ENCODE measurements around the gene SULT1A4. TPM values are rescaled to one million over a fixed set of nuclear protein-coding genes. Genes with fewer than 3 reads are reported as not detected.
"Not testable (repeated sequence)": the region's sequence is repeated elsewhere in the genome, so short reads cannot be mapped to it uniquely, and the experiment has no call there.

The SULT1A4 gene
- total RNA-seq: 1 to 10 TPM in 2 of 3 donors, under 1 TPM in 1; 0.57 to 1.6 (median 1.3) TPM

DNA sequence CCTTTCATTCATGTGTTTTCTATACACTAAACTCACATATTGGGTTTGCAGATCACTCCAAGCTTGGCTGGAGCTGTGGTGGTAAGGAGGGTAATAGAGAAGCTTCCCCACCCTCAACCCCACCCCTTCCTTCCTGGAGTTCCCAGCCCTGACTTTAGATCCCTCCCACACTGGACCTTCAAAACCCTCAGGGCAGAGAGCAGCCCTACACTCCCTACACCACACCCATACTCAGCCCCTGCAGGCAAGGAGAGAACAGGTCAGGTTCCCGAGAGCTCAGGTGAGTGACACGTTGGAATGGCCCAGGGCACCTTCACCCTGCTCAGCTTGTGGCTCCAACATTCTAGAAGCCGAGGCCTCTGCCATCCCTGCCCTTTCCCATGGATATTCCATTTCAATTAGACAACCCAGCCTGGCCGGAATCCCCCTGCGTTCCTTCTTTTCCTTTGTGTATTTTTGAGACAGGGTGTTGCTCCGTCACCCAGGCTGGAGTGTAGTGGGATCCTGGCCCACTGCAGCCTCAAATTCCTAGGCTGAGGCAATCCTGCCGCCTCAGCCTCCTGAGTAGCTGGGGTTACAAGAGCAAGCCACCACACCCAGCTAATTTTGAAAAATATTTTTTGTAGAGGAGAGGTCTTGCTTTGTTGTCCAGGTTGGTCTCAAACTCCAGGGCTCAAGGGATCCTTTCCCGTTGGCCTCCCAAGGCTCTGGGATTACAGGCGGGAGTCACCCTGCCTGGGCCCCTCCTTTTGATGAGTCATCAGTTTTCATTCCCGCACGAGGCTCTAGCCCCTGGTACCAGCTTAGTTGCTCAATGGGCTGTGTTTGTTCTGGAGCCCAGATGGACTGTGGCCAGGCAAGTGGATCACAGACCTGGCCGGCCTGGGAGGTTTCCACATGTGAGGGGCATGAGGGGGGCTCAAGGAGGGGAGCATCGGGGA lies at the start of gene SULT1A4:
TSS of gene SULT1A4 (plus strand) at position 208 of the 941 bp plus-strand sequence. CDS start 1,473 bp downstream, outside the sequence.
- H3K9me3 Mint-ChIP-seq; H3K4me1 Mint-ChIP-seq (ENCODE audit: low read depth); ATAC-seq; H3K36me3 Mint-ChIP-seq (ENCODE audit: insufficient read depth); DNase-seq; H3K4me3 Mint-ChIP-seq; H3K27me3 Mint-ChIP-seq (ENCODE audit: low read depth): not testable (repeated sequence)

DNA sequence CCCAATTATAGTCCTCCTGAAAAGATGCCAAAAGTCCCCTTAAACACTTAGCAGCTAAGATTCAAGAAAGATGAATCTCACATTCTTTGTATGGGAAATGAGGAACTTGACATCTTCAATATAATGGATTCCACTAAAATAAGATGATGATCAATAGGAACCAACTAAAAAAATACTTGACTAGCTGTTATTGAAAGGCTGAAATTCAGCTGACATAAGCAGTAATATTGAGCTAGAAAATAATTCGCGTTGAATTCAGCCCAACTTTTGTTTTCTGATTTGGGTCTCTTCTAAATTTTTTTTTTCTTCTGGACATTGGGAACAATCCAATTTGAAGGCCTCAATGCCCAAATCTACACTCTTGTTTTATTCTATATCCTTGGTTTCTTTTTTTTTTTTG lies 36.1 kb upstream of the SULT1A4 start:
- not testable (repeated sequence) for ATAC-seq; H3K36me3 Mint-ChIP-seq (ENCODE audit: insufficient read depth); H3K9me3 Mint-ChIP-seq; H3K4me3 Mint-ChIP-seq; H3K4me1 Mint-ChIP-seq (ENCODE audit: low read depth); DNase-seq; H3K27me3 Mint-ChIP-seq (ENCODE audit: low read depth)

DNA sequence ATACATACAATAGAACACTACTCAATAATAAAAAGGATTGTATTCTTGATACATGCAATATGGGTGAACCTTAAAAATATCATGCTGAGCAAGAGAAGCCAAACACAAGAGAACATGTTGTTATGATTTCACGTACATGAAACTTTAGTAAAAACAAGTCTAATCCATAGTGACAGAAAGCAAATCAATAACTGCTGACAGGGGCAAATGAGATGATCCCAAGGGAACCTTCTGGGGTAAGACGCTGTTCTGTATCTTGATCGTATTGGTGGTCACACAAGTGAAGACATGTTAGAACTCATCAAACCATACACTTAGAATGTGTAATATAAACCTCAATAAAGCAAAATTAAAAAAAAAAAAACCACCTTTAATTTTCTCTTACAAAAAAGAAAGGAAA lies 34.3 kb upstream of the SULT1A4 start:
- not testable (repeated sequence) for H3K4me3 Mint-ChIP-seq; H3K9me3 Mint-ChIP-seq; H3K36me3 Mint-ChIP-seq (ENCODE audit: insufficient read depth); H3K4me1 Mint-ChIP-seq (ENCODE audit: low read depth); DNase-seq; H3K27me3 Mint-ChIP-seq (ENCODE audit: low read depth); ATAC-seq

DNA sequence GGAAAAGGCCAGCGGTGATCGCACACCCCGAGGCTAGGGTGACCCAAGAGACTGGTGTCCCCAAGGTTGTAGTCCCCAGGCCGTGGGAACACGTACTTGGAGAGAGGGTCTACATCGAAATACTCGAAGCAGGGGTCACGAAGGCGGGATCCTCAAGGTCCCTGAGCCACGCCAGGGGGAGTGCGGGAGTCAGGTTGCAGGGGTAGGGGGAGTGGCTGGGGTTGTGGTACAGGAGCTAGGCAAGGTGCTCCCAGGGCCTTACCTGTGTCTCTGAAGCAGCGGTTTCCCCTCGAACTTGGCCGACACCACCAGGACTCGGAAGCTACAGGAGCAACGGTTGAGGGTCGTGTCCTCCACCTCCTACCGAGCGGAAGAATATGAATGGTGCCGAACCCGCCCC lies 6.0 kb upstream of the SULT1A4 start:
- not testable (repeated sequence) for H3K9me3 Mint-ChIP-seq; H3K4me3 Mint-ChIP-seq; H3K4me1 Mint-ChIP-seq (ENCODE audit: low read depth); H3K36me3 Mint-ChIP-seq (ENCODE audit: insufficient read depth); H3K27me3 Mint-ChIP-seq (ENCODE audit: low read depth); DNase-seq
- ATAC-seq: peak; percentile 17 to 26

DNA sequence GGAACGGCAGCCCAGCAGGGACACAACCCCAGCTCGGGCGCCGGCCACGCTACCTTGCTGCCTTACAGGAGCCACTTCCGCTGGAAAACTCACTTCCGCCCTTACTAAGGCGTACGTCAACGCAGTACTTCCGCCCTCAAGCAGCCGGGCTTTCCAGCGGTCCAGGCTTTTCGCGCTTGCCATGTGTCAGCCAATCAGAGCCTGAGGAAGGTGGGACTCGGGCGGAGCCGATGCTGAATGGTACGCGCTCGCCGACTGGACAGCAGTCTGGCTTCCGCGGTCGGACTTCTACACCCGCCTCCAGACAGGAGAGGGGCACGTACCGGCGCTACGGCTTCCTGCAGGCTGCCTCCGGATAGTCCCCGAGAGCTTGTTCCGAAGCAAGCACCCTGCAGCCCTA lies 5.4 kb upstream of the SULT1A4 start, which contains the start of the genes BOLA2 and SLX1B:
TSS of gene BOLA2 (minus strand) at position 83 of the 400 bp plus-strand sequence. CDS start 98 bp downstream, outside the sequence.
TSS of gene SLX1B (plus strand) at position 265 of the 400 bp plus-strand sequence.
- not testable (repeated sequence) for DNase-seq; H3K9me3 Mint-ChIP-seq; H3K4me3 Mint-ChIP-seq; H3K36me3 Mint-ChIP-seq (ENCODE audit: insufficient read depth); H3K27me3 Mint-ChIP-seq (ENCODE audit: low read depth); H3K4me1 Mint-ChIP-seq (ENCODE audit: low read depth)
- ATAC-seq: peak; percentile 89 to 91

- ATAC-seq: peak; percentile 81 to 82
- H3K4me3 Mint-ChIP-seq; DNase-seq; H3K4me1 Mint-ChIP-seq (ENCODE audit: low read depth); H3K36me3 Mint-ChIP-seq (ENCODE audit: insufficient read depth); H3K27me3 Mint-ChIP-seq (ENCODE audit: low read depth); H3K9me3 Mint-ChIP-seq: not testable (repeated sequence)
These were observed 4.9 kb upstream of the SULT1A4 start for GRCh38 chr16:29454828-29455227.

- ATAC-seq; H3K27me3 Mint-ChIP-seq (ENCODE audit: low read depth); H3K4me1 Mint-ChIP-seq (ENCODE audit: low read depth); H3K36me3 Mint-ChIP-seq (ENCODE audit: insufficient read depth); DNase-seq; H3K4me3 Mint-ChIP-seq; H3K9me3 Mint-ChIP-seq: not testable (repeated sequence)
These were observed 2.1 kb upstream of the SULT1A4 start for GRCh38 chr16:29457660-29458059.

DNA sequence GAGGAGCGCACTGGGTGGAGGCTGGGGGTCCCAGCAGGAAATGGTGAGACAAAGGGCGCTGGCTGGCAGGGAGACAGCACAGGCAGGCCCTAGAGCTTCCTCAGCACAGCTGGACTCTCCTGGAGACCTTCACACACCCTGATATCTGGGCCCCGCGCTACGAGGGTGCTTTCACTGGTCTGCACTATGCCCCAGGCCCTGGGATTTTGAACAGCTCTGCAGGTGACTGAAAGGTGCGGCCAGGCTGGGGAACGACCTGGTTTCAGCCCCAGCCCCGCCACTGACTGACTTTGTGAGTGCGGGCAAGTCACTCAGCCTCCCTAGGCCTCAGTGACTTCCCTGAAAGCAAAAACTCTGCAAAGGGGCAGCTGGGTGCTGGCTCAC lies 926 bp downstream of the SULT1A4 start:
- H3K4me1 Mint-ChIP-seq (ENCODE audit: low read depth); ATAC-seq; DNase-seq; H3K27me3 Mint-ChIP-seq (ENCODE audit: low read depth); H3K36me3 Mint-ChIP-seq (ENCODE audit: insufficient read depth); H3K9me3 Mint-ChIP-seq; H3K4me3 Mint-ChIP-seq: not testable (repeated sequence)

- H3K27me3 Mint-ChIP-seq (ENCODE audit: low read depth); H3K36me3 Mint-ChIP-seq (ENCODE audit: insufficient read depth); H3K4me3 Mint-ChIP-seq; DNase-seq; H3K9me3 Mint-ChIP-seq; H3K4me1 Mint-ChIP-seq (ENCODE audit: low read depth): not testable (repeated sequence)
- peak; percentile 71 to 72 for ATAC-seq
These were observed 6.5 kb downstream of the SULT1A4 start for GRCh38 chr16:29465985-29466824.

DNA sequence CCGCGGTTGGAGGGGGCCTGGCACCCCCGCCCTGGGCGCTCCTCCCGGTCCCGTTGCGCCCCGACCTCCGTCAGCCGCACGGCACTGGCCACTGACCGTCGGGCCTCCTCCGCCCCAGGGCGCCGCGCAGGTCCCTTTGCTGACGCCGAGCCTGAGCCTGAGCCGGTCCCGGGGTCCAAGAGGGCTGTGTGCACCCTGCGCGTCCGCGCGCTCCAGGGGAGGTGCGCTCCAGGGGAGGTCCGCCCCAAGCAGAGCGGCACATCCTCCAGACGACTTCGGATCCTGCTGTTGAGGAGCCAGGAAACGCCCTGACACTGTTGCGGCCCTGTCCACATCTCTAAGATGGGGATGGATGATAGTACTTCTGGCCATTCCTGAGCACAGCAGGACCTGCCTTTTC lies 7.2 kb downstream of the SULT1A4 start:
- not testable (repeated sequence) for H3K36me3 Mint-ChIP-seq (ENCODE audit: insufficient read depth); H3K9me3 Mint-ChIP-seq; H3K4me1 Mint-ChIP-seq (ENCODE audit: low read depth); DNase-seq; H3K27me3 Mint-ChIP-seq (ENCODE audit: low read depth); H3K4me3 Mint-ChIP-seq
- ATAC-seq: peak; percentile 66 to 78

DNA sequence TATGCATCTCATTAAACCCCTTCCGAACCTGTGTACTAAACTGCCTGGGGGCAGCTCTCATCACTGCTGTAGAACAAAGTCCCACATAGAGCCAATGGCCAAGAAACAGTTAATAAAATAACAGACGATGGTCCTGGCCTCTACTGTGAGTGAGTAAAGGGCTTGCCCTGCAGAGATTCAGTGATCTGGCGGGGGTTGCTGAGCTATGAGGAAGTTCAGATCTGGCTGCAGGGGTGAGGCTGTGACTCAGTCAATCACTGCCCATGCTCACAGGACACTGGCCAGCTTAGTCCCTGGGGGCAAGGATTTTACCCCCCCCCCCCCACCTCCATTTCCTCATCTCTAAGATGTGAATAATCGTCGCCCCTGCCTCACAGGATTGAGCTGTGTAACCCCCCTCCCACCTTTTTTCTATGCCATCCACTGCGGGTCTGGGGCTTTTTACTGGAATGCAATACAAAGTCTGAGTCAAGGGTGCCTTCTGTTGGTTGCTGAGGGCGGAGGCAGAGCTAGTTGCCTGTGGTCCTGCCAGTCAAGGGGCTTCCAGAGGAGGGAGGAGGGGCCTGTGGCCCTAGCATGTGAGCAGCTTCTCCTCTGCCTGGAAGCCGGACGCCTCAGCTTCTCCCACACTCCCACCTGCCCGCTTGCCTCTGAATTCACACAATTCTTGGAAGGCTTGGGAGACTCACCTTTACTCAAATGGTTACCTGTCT lies 8.1 kb downstream of the SULT1A4 start:
- peak; percentile 20 for ATAC-seq
- H3K4me3 Mint-ChIP-seq; DNase-seq; H3K36me3 Mint-ChIP-seq (ENCODE audit: insufficient read depth); H3K9me3 Mint-ChIP-seq; H3K4me1 Mint-ChIP-seq (ENCODE audit: low read depth); H3K27me3 Mint-ChIP-seq (ENCODE audit: low read depth): not testable (repeated sequence)

DNA sequence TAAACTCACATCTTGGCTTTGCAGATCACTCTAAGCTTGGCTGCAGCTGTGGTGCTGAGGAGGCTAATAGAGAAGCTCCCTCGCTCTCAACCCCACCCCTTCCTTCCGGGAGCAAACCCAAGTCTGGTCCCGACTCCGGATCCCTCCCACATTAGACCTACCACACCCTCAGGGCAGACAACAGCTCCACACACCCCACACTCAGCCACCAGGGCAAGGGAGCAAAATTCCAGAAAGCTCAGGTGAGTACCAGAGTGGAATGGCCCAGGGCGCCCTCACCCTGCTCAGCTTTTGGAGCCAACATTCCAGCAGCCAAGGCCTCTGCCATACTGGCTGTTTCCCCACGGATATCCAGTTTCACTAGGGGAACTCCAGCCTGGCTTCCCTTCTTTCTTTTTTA lies 9.9 kb downstream of the SULT1A4 start:
- ATAC-seq: peak; percentile 33 to 46
- not testable (repeated sequence) for H3K9me3 Mint-ChIP-seq; H3K27me3 Mint-ChIP-seq (ENCODE audit: low read depth); H3K4me3 Mint-ChIP-seq; H3K4me1 Mint-ChIP-seq (ENCODE audit: low read depth); H3K36me3 Mint-ChIP-seq (ENCODE audit: insufficient read depth)
- peak; percentile 31 for DNase-seq

- H3K9me3 Mint-ChIP-seq; H3K4me1 Mint-ChIP-seq (ENCODE audit: low read depth); H3K27me3 Mint-ChIP-seq (ENCODE audit: low read depth); DNase-seq; H3K4me3 Mint-ChIP-seq; H3K36me3 Mint-ChIP-seq (ENCODE audit: insufficient read depth): not testable (repeated sequence)
- peak in 1 of 2 donors; percentile 38 for ATAC-seq
These were observed 12.4 kb downstream of the SULT1A4 start for GRCh38 chr16:29472065-29472464.

- DNase-seq; H3K9me3 Mint-ChIP-seq; H3K36me3 Mint-ChIP-seq (ENCODE audit: insufficient read depth); H3K4me3 Mint-ChIP-seq; H3K27me3 Mint-ChIP-seq (ENCODE audit: low read depth); ATAC-seq; H3K4me1 Mint-ChIP-seq (ENCODE audit: low read depth): not testable (repeated sequence)
These were observed 22.6 kb downstream of the SULT1A4 start for GRCh38 chr16:29482276-29482675.
